NCI-H524 (cell line): ENCODE results near the gene FNDC3B.

Experiments
- DNase-seq, 2 experiments: peaks; one replicate each; lab custom pipeline; 2025; lab: John Stamatoyannopoulos, UW

The FNDC3B gene

DNA sequence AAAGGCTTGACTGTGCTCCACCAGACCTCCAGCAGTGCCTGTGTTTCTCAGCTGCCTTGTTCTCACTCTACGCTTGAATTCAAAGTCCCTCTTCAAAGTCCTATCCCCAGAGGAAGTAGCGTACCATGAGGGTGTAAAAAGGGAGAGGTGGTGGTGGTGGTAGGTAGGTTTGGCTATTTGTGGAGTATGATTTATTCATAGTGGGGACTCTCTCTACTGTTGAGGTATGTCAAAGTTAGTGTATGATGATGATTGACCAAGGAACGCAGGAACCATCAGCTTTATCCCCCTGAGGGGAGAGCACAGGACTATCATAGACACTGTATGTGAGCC is 271.0 kb downstream of the FNDC3B start:
- DNase-seq = no peak

GRCh38 chr3:172311217-172311616 is 271.8 kb downstream of the FNDC3B start:
- DNase-seq = no peak

GRCh38 chr3:172312001-172312400 is 272.6 kb downstream of the FNDC3B start:
- no peak for DNase-seq

- DNase-seq = no peak
Observed at GRCh38 chr3:172312711-172313110, 273.3 kb downstream of the FNDC3B start.

DNA sequence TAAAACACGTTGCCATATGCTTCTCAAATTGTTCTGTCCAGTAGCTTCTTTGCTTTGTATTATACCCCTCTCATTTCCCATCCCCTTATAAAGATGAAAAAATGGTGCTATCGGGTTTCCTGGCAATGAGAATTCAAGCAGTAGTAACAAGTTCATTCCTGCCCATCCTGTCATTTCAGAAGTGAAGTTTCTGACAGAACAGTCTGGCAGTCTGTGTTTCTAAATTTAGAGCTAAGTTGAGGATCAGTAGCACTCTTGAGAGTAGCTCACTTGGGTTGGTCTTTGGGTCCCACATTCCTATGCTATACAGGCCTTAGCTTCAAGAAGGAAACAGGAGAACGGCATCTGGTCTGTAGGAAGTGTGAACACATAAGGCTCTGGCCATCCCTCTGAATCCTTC is 274.3 kb downstream of the FNDC3B start:
- peak; percentile 32 to 85 for DNase-seq

GRCh38 chr3:172314591-172315160 is 275.3 kb downstream of the FNDC3B start:
- DNase-seq = no peak

DNA sequence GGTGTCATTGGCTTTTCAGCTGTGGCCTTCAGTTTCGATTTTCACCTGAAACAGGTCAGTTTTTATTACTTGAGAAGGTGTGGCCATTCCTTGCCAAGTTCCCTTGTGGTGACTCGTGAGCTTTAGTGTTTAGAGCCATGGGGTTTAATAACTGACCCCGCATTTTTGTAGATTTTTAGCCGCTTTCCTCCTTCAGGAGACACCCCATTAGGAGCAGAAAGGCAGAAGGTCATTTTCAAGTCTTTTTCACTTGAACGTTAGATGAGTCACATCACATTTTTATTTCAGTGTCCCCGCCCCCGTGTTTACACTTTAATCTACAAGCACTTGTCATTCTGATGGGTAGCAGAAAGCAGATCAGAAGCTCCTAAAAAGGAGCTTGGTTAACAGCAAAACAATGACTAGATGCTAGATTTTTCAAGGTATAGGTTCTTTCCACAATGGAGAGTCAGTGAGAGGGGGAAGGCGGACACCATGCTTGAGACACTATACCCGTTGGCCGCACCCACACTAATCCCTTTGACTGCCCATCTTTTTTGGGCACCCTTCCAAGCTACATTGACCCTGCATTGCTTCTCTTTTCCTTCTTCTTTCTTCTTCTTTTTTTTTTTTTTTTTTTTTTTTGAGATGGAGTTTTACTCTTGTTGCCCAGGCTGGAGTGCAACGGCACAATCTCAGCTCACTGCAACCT is 276.2 kb downstream of the FNDC3B start:
- DNase-seq = no peak

GRCh38 chr3:172316758-172317157 is 277.4 kb downstream of the FNDC3B start:
- DNase-seq = no peak

GRCh38 chr3:172317481-172317880 is 278.1 kb downstream of the FNDC3B start:
- no peak for DNase-seq

DNA sequence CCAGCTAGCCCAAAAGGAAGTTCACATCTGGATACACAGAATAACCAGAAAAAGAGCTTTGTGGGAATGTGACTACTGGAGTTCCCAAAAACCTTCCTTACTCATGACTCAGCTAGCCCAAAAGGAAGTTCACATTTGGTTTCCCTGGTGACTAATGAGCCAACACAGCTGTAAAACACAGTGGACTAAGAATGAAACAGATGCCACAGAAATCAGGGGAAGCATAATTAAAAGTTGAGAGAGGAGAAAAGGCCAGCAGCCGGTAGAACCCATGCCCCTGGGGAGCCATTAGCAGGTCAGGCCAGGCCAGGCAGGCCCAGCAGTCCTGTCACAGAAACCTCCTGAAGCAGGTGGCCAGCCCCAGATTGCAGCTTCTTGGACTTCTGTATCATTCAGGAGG is 278.6 kb downstream of the FNDC3B start:
- peak; percentile 97 to 98 for DNase-seq

GRCh38 chr3:172319595-172319994 is 280.2 kb downstream of the FNDC3B start:
- DNase-seq = no peak

- DNase-seq = no peak
Observed at GRCh38 chr3:172320468-172320867, 281.1 kb downstream of the FNDC3B start.

DNA sequence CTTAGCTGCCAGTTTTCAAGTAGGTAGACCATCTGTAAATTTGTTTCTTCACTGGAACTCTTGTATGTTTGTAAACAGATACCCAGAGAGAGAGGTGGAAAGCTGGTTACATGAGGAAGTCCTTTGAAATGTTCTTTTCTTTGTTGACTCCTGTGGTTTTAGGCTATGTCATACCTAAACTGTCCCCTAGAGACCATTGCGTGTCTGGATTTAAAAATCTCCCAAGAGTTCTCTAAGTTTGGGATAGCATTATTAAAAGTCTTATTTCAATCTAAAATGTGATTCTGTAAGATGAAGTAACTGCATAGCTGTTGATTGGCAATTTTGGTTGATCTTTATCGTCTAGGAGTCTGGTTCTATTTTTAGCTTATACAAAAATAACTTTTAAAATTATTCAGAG is 281.7 kb downstream of the FNDC3B start:
- DNase-seq = no peak

DNA sequence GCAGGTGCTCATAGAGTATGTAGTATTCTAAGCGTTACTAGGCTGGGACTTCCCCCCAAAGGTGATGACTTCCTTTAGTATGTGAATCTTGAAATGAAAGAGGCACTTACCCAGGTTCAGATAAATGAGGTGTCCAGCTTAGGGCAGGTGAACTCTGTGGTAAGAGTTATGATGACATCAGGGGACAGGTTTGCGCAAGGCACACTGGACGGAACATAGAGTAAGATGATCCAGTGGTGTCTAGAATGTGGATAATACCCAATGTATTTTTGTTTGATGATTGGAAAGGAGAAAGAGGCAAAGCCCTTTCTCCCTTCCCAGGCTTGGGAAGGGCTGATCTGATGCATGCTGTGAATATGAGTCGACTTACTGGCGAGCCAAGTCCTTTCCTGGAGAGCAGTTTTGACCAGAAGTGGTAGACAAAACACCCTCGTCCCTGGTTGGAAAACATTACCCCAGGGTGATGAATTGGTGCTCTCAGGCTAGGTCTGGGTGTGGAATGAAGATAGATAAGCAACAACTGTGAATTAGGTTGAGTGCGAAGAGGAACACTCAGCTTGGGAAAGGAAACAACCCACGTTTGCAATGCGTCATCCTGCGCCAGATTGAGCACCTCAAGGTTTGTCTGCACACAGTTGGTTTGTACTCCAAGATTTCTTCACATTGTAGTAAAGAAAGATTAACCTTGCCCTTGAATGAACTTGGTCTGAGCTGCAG is 284.7 kb downstream of the FNDC3B start:
- DNase-seq = no peak

- no peak for DNase-seq
Observed at GRCh38 chr3:172324611-172325203, 285.3 kb downstream of the FNDC3B start.

GRCh38 chr3:172325461-172325860 is 286.1 kb downstream of the FNDC3B start:
- no peak for DNase-seq

- no peak for DNase-seq
Observed at GRCh38 chr3:172326993-172327392, 287.6 kb downstream of the FNDC3B start.

DNA sequence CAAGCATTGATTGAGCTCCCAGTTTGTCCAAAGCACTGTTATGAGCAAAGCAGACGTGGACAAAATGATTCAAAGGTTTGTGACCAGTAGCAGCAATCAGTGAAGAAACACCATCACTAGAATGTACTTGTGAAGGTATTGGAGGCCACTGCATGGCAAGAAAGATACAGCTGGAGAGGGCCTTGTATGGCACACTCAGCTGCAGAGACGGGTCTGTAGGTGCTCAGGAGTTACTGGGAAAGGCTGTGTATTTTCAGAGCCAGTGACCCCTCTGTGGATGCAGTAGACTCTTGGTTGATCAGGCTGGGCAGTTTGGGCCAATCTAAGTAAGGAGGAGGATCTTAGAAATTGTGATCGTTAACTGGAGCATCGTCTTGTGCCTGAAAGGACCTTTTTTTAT is 288.9 kb downstream of the FNDC3B start:
- DNase-seq = no peak

- peak in 1 of 2 experiments; percentile 15 for DNase-seq
Observed at GRCh38 chr3:172329070-172329469, 289.7 kb downstream of the FNDC3B start.

DNA sequence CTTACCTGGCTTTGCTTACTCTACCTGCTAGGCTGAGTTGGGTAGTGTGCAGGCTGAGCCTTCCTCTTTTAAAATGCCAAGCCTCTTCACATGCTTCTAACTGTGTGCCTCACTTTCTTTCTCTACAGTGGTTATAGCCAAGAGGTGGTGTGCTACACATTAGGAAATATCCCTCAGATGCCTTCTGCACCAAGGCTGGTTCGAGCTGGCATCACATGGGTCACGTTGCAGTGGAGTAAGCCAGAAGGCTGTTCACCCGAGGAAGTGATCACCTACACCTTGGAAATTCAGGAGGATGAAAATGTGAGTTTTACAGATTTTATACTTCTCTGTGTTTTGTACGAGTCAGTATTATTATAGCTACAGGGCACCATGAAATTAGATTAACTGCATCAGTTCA is 291.0 kb downstream of the FNDC3B start:
- DNase-seq = no peak

GRCh38 chr3:172332256-172333041 is 293.1 kb downstream of the FNDC3B start:
- peak in 1 of 2 experiments; percentile 67 for DNase-seq

- DNase-seq = no peak
Observed at GRCh38 chr3:172333042-172333377, 293.6 kb downstream of the FNDC3B start.
